ENCODE results near the gene EPYC. TPM values are rescaled to one million over a fixed set of nuclear protein-coding genes. Genes with fewer than 3 reads are reported as not detected.

Gene EPYC
- total and polyA plus RNA-seq, 2 of the 13 experiments (the other 11 are each of a cell fraction or from before 2014, with no cell fraction given), result not detected

DNA sequence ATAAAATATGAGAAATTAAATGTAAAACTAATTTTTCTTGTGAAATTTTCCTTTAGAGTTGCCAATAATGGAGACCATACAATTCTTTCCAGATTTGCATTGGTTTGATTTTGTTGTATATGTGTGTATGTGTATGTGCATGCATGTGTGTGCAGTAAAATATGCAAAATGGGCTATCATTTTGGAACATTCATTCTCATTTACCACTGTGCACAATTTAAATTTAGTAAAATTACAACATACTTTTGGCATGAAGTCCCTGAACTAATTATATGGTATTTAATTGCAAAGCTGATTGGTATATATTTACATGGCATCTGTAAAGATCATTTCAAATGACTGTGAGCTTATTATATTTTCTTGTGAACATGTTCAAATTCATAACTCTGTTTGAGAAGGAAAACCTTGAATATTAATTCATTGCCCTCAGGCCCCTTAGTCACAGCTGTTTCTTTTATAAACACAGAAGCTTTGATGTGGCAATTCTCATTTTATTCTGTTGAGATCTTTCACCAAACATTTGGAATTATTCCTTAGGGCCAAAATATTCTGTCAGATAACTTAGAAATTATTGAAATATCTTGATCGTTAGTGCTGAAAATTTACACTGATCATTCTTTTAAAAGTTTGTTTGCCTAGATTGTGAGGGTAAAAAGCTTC is 35.5 kb upstream of the EPYC start (continued):
- no peak for TF ChIP-seq EHMT2 (IDR thresholded peaks at IDR 0.05; ENCODE audit: borderline replicate concordance, low read depth, low read length)

GRCh38 chr12:91037276-91037675 is 32.5 kb upstream of the EPYC start:
- H3K4me3 ChIP-seq (replicated peaks in 1 of 3; ENCODE audit: insufficient read depth in 1 of 3, low read depth in 2 of 3, low read length in 3 of 3), result no peak overlapping the region
- H2AFZ ChIP-seq (ENCODE audit: low read length), result no peak overlapping the region
- no TSS peak for BruUV-seq (replicated peaks)
- CTCF ChIA-PET (ENCODE audit: low intra/inter-chr PET ratio, low total read pairs), result no interaction called here
- no peaks in the 10 kb centered on the region for H3K27me3 ChIP-seq (ENCODE audit: control insufficient read depth in 1 of 2, insufficient read depth in 2 of 2, low read length in 2 of 2)
- POLR2A ChIA-PET, result no interaction called here
- ATAC-seq, result no peak
- TF ChIP-seq ZNF776 (CRISPR knock-in tag; IDR thresholded peaks at IDR 0.05), result no peak
- TF ChIP-seq HOXD1 (CRISPR knock-in tag; IDR thresholded peaks at IDR 0.05), result no peak
- no peak for TF ChIP-seq HOXA5 (CRISPR knock-in tag; IDR thresholded peaks at IDR 0.05)
- no peak for TF ChIP-seq ZSCAN20 (CRISPR knock-in tag; IDR thresholded peaks at IDR 0.05; ENCODE audit: borderline replicate concordance)
- TF ChIP-seq ZNF619 (CRISPR knock-in tag; IDR thresholded peaks at IDR 0.05), result no peak
- no peak for TF ChIP-seq FOXA3 (CRISPR knock-in tag; IDR thresholded peaks at IDR 0.05)
- no peak for TF ChIP-seq ZNF296 (CRISPR knock-in tag; conservative IDR thresholded peaks at IDR 0.05)
- TF ChIP-seq ZNF781 (CRISPR knock-in tag; IDR thresholded peaks at IDR 0.05; ENCODE audit: borderline replicate concordance, not compliant biosample characterization), result no peak
- TF ChIP-seq ZNF75D (CRISPR knock-in tag; IDR thresholded peaks at IDR 0.05; ENCODE audit: borderline replicate concordance), result no peak
- TF ChIP-seq ZNF615 (CRISPR knock-in tag; IDR thresholded peaks at IDR 0.05; ENCODE audit: borderline replicate concordance), result no peak
- TF ChIP-seq MLLT10 (CRISPR knock-in tag; IDR thresholded peaks at IDR 0.05), result no peak
- no peaks in the 10 kb centered on the region for H4K20me1 ChIP-seq (ENCODE audit: insufficient read depth, low read length)
- no peak overlapping the region for H3K4me2 ChIP-seq (ENCODE audit: low read depth, low read length)
- DNase-seq (ENCODE audit: low spot score), result no peak
- H3K4me1 ChIP-seq (ENCODE audit: insufficient read depth, low read length), result no peaks in the 10 kb centered on the region
- H3K9me3 ChIP-seq (ENCODE audit: low read length), result no peaks in the 10 kb centered on the region
- H3K79me2 ChIP-seq (ENCODE audit: insufficient read depth, low read length), result no peaks in the 10 kb centered on the region
- in situ Hi-C loops (cut with HindIII; ENCODE audit: extremely low pct_ligation_motif_present, low pct_unique_long_range_greater_than_20kb), result no loop called here
- no peaks in the 10 kb centered on the region for H3K36me3 ChIP-seq (replicated peaks in 1 of 2; ENCODE audit: control insufficient read depth in 1 of 2, insufficient read depth in 2 of 2, low read length in 2 of 2)
- H3K9ac ChIP-seq (ENCODE audit: insufficient read depth, low read depth, low read length), result no peak overlapping the region
- no peak for FAIRE-seq
- intact Hi-C loops (cut with micrococcal nuclease; ENCODE audit: unreplicated experiment), result no loop called here
- H3K27ac ChIP-seq (ENCODE audit: extremely low read length, insufficient read depth, low read length), result no peak overlapping the region
